Thymus (tissue), 11 donors: ENCODE measurements around the gene PNKP. TPM values are rescaled to one million over a fixed set of nuclear protein-coding genes. Genes with fewer than 3 reads are reported as not detected.

Experiments used
- DNase-seq, 9 donors: peaks; one replicate each; pipeline ENCODE4 v3.0.0-alpha.2; 2013; ENCODE audit warnings: low spot score in 9 of 9, low read depth in 6 of 9, missing footprints in 1 of 9
- H3K27ac ChIP-seq, 2 donors: one replicate each; pipeline ENCODE4 v1.5.1; 2013; ENCODE audit warnings: control low read depth in 1 of 2, low read depth in 1 of 2, low read length in 1 of 2, mild to moderate bottlenecking in 1 of 2, moderate library complexity in 1 of 2
- H3K27me3 ChIP-seq, 2 donors: one replicate each; pipeline ENCODE4 v1.5.1; 2013; ENCODE audit warnings: low read length in 1 of 2; ENCODE audit not compliant: control insufficient read depth in 2 of 2, insufficient read depth in 1 of 2
- H3K36me3 ChIP-seq, 2 donors: one replicate each; pipeline ENCODE4 v1.5.1; 2013; ENCODE audit warnings: low read length in 1 of 2, mild to moderate bottlenecking in 1 of 2, moderate library complexity in 1 of 2; ENCODE audit not compliant: control insufficient read depth in 2 of 2, insufficient read depth in 2 of 2
- H3K4me1 ChIP-seq, 2 donors: one replicate each; pipeline ENCODE4 v1.5.1; 2013; ENCODE audit warnings: low read length in 2 of 2; ENCODE audit not compliant: control insufficient read depth in 2 of 2, insufficient read depth in 2 of 2
- H3K4me3 ChIP-seq, 2 donors: one replicate each; pipeline ENCODE4 v1.5.1; 2013; ENCODE audit warnings: low read length in 2 of 2, control low read depth in 1 of 2, mild to moderate bottlenecking in 1 of 2
- H3K9me3 ChIP-seq, 2 donors: one replicate each; pipeline ENCODE4 v1.5.1; 2013; ENCODE audit warnings: low read length in 1 of 2, mild to moderate bottlenecking in 1 of 2; ENCODE audit not compliant: control insufficient read depth in 2 of 2, insufficient read depth in 1 of 2
- WGBS: extraction: QIAGEN DNeasy Blood & Tissue Kit; methylation state at CpG from one replicate; pipeline ENCODE4 v1.1.7; 2013; 5-methylcytosine and 5-hydroxymethylcytosine counted together
- polyA plus RNA-seq: library from polyadenylated mRNA; stranded (reverse); fragments of 200-250 nt; gene quantifications from one replicate; pipeline ENCODE4 v1.2.3, GENCODE V29; 2013
- total RNA-seq: library from RNA; stranded (reverse); fragments of 120-200 nt; gene quantifications from one replicate; pipeline ENCODE4 v1.2.4, GENCODE V29; 2013
- donor health status: healthy.

Gene PNKP
- total and polyA plus RNA-seq, 2 donors, result 28.4 to 85.3 TPM

- 15% methylated on average over 41 of the region's 41 CpGs for WGBS
- Histone ChIP-seq H3K9me3 (peaks cover 3 to 12% of the 10 kb centered on the region in 2 donors), H3K4me3 (peak overlapping the region; percentile 74 to 89), H3K36me3 (peaks cover 32 to 45% of the 10 kb centered on the region in 2 donors), H3K27ac (peak overlapping the region; percentile 99 to 100), H3K27me3 (no peaks in the 10 kb centered on the region), H3K4me1 (peaks cover 4 to 28% of the 10 kb centered on the region in 2 donors)
- peak; percentile 80 to 96 (median 94) for DNase-seq
Observed at GRCh38 chr19:49877879-49878743, 10.7 kb upstream of the PNKP start.

GRCh38 chr19:49877020-49877878 is 9.9 kb upstream of the PNKP start, which contains the start of the genes AKT1S1 and TBC1D17:
Gene AKT1S1, minus strand, starts transcription at chr19:49877355. Its CDS starts 4,060 bp downstream, at chr19:49873295.
Gene TBC1D17, plus strand, starts transcription at chr19:49877702. Its CDS starts 22 bp downstream, at chr19:49877724.
- Histone ChIP-seq H3K27me3 (no peaks in the 10 kb centered on the region), H3K4me1 (peaks cover 4 to 28% of the 10 kb centered on the region in 2 donors), H3K4me3 (peak within 1 kb of the TSS; percentile 74 to 89), H3K9me3 (peaks cover 0 to 5% of the 10 kb centered on the region in 2 donors), H3K36me3 (peaks cover 23 to 42% of the 10 kb centered on the region in 2 donors), H3K27ac (peak within 1 kb of the TSS; percentile 99 to 100)
- DNase-seq, result peak; percentile 99 to 100 (median 100)
- under 1% methylated on average over 61 of the region's 61 CpGs for WGBS

- H3K36me3 ChIP-seq, result peaks cover 16 to 38% of the 10 kb centered on the region in 2 donors
- H3K4me3 ChIP-seq, result peak overlapping the region; percentile 74 to 89
- peak overlapping the region; percentile 99 to 100 for H3K27ac ChIP-seq
- H3K4me1 ChIP-seq, result peaks cover 4 to 32% of the 10 kb centered on the region in 2 donors
- H3K9me3 ChIP-seq, result peaks cover 0 to 5% of the 10 kb centered on the region in 2 donors
- peak; percentile 98 to 100 (median 98) for DNase-seq
- no peaks in the 10 kb centered on the region for H3K27me3 ChIP-seq
- WGBS, result under 1% methylated on average over 46 of the region's 46 CpGs
Observed at GRCh38 chr19:49876422-49877019, 9.1 kb upstream of the PNKP start.

- Histone ChIP-seq H3K4me1 (peaks cover 4 to 32% of the 10 kb centered on the region in 2 donors), H3K9me3 (peaks cover 0 to 5% of the 10 kb centered on the region in 2 donors), H3K36me3 (peaks cover 15 to 32% of the 10 kb centered on the region in 2 donors), H3K27me3 (no peaks in the 10 kb centered on the region), H3K27ac (peak overlapping the region; percentile 97 to 100), H3K4me3 (peak overlapping the region; percentile 74 to 89)
- peak in 3 of 9 donors; percentile 66 to 82 (median 72) for DNase-seq
- WGBS, result under 1% methylated on average over 28 of the region's 28 CpGs
Observed at GRCh38 chr19:49875857-49876421, 8.6 kb upstream of the PNKP start.

- Histone ChIP-seq H3K4me1 (peaks cover 9 to 40% of the 10 kb centered on the region in 2 donors), H3K27ac (peak overlapping the region in 1 of 2 donors; percentile 100), H3K36me3 (peaks cover 9 to 25% of the 10 kb centered on the region in 2 donors), H3K27me3 (no peaks in the 10 kb centered on the region), H3K9me3 (peaks cover 0 to 5% of the 10 kb centered on the region in 2 donors), H3K4me3 (peak overlapping the region in 1 of 2 donors; percentile 74)
- WGBS, result 96% methylated on average over 4 of the region's 4 CpGs
- no peak for DNase-seq
Observed at GRCh38 chr19:49875177-49875576, 7.8 kb upstream of the PNKP start.

GRCh38 chr19:49874503-49875157 is 7.3 kb upstream of the PNKP start:
- Histone ChIP-seq H3K27me3 (no peaks in the 10 kb centered on the region), H3K9me3 (peaks cover 0 to 5% of the 10 kb centered on the region in 2 donors), H3K27ac (no peak overlapping the region), H3K4me1 (peaks cover 12 to 43% of the 10 kb centered on the region in 2 donors), H3K4me3 (no peak overlapping the region), H3K36me3 (peaks cover 7 to 20% of the 10 kb centered on the region in 2 donors)
- WGBS, result 97% methylated on average over 11 of the region's 11 CpGs
- no peak for DNase-seq

- 96% methylated on average over 10 of the region's 10 CpGs for WGBS
- Histone ChIP-seq H3K9me3 (peaks cover 0 to 5% of the 10 kb centered on the region in 2 donors), H3K4me1 (peaks cover 16 to 44% of the 10 kb centered on the region in 2 donors), H3K27ac (no peak overlapping the region), H3K36me3 (peaks cover 7 to 14% of the 10 kb centered on the region in 2 donors), H3K27me3 (no peaks in the 10 kb centered on the region), H3K4me3 (no peak overlapping the region)
- no peak for DNase-seq
Observed at GRCh38 chr19:49873834-49874233, 6.5 kb upstream of the PNKP start.

GRCh38 chr19:49873129-49873521 is 5.7 kb upstream of the PNKP start:
- peak overlapping the region in 1 of 2 donors; percentile 9 for H3K27ac ChIP-seq
- DNase-seq, result no peak

More at GRCh38 chr19:49873129-49873521, 5.7 kb upstream of the PNKP start:
- H3K9me3 ChIP-seq, result peaks cover 0 to 6% of the 10 kb centered on the region in 2 donors
- H3K4me1 ChIP-seq, result peaks cover 19 to 44% of the 10 kb centered on the region in 2 donors
- WGBS, result 98% methylated on average over 29 of the region's 29 CpGs
- H3K36me3 ChIP-seq, result peaks cover 7 to 14% of the 10 kb centered on the region in 2 donors
- no peak overlapping the region for H3K4me3 ChIP-seq
- no peaks in the 10 kb centered on the region for H3K27me3 ChIP-seq
